Activated CD8-positive, alpha-beta T cell treated with anti-CD3 and anti-CD28 coated beads, Interleukin-2, amount 10 ng/mL, durations not matched to agents 7 days and 5 days (primary cell): Measurements from ENCODE around the gene TTC7B. TPM values are rescaled to one million over a fixed set of nuclear protein-coding genes. Genes with fewer than 3 reads are reported as not detected.

Source experiments
- ATAC-seq: fragments of 150-1000 bp; cut with Tn5 transposase; one replicate; pipeline ENCODE4 v1.10.0; 2021; ENCODE audit warnings: moderate library complexity
- CTCF ChIA-PET: fragments of 350-600 bp; sonication (Branson Sonifier 250); formaldehyde crosslinking; loops from one replicate; lab custom pipeline; 2021; ENCODE audit warnings: antibody characterized with exemption; lab: Charles Lee
- POLR2A ChIA-PET: fragments of 350-600 bp; sonication (Branson Sonifier 250); formaldehyde crosslinking; loops from one replicate; lab custom pipeline; 2021; ENCODE audit warnings: antibody characterized with exemption; lab: Charles Lee
- DNase-seq: peaks from one replicate; pipeline ENCODE4 v3.0.0-alpha.2; 2020
- H3K27ac Mint-ChIP-seq: one replicate; pipeline ENCODE4 v1.8.0; 2021; ENCODE audit warnings: mild to moderate bottlenecking, mixed read lengths
- H3K27me3 Mint-ChIP-seq: one replicate; pipeline ENCODE4 v1.8.0; 2021; ENCODE audit warnings: low read depth, mixed read lengths
- H3K36me3 Mint-ChIP-seq: one replicate; pipeline ENCODE4 v1.8.0; 2021; ENCODE audit warnings: low read depth, mixed read lengths
- H3K4me1 Mint-ChIP-seq: one replicate; pipeline ENCODE4 v1.8.0; 2021; ENCODE audit warnings: low read depth, mixed read lengths
- H3K4me3 Mint-ChIP-seq: one replicate; pipeline ENCODE4 v1.8.0; 2021; ENCODE audit warnings: mild to moderate bottlenecking, mixed read lengths
- H3K9me3 Mint-ChIP-seq: one replicate; pipeline ENCODE4 v1.8.0; 2022; ENCODE audit warnings: mixed read lengths; ENCODE audit not compliant: insufficient read depth
- total RNA-seq, 2 experiments: library from RNA; stranded (reverse); gene quantifications; one replicate each; pipeline ENCODE4 v1.2.3, GENCODE V29; 2021

TTC7B gene
- total RNA-seq, 2 experiments from 2014 or later, result 5.3 to 6.8 TPM

GRCh38 chr14:90483571-90483974 lies 332.7 kb downstream of the TTC7B start:
- Mint-ChIP-seq H3K27ac (no peak overlapping the region), H3K27me3 (peaks cover 12% of the 10 kb centered on the region), H3K36me3 (no peaks in the 10 kb centered on the region), H3K9me3 (no peaks in the 10 kb centered on the region), H3K4me1 (peaks cover 10% of the 10 kb centered on the region), H3K4me3 (no peak overlapping the region)
- POLR2A ChIA-PET, result no interaction called here
- CTCF ChIA-PET, result no interaction called here
- DNase-seq (peak; percentile 30), ATAC-seq (no peak)

- POLR2A ChIA-PET, result no interaction called here
- no peaks in the 10 kb centered on the region for H3K36me3 Mint-ChIP-seq
- ATAC-seq (no peak), DNase-seq (no peak)
- CTCF ChIA-PET, result no interaction called here
- no peak overlapping the region for H3K27ac Mint-ChIP-seq
- peaks cover 12% of the 10 kb centered on the region for H3K27me3 Mint-ChIP-seq
- H3K4me1 Mint-ChIP-seq, result peaks cover 10% of the 10 kb centered on the region
- H3K4me3 Mint-ChIP-seq, result no peak overlapping the region
- H3K9me3 Mint-ChIP-seq, result no peaks in the 10 kb centered on the region
Observed at GRCh38 chr14:90483117-90483516, 333.1 kb downstream of the TTC7B start.

GRCh38 chr14:90475298-90475697 lies 340.9 kb downstream of the TTC7B start:
- ATAC-seq, result no peak
- no peak overlapping the region for H3K27ac Mint-ChIP-seq
- DNase-seq, result no peak
- H3K36me3 Mint-ChIP-seq, result no peaks in the 10 kb centered on the region
- no peaks in the 10 kb centered on the region for H3K4me1 Mint-ChIP-seq
- H3K9me3 Mint-ChIP-seq, result peaks cover 36% of the 10 kb centered on the region
- H3K4me3 Mint-ChIP-seq, result no peak overlapping the region
- H3K27me3 Mint-ChIP-seq, result peaks cover 10% of the 10 kb centered on the region
- POLR2A ChIA-PET, result no interaction called here
- CTCF ChIA-PET, result no interaction called here

Other genes with a start within 250 kb of the TTC7B start
- 10 to 100 TPM; 50.8 to 53.1 TPM for gene RPS6KA5, start 244.2 kb upstream of the TTC7B start, total RNA-seq